Activated naive CD4-positive, alpha-beta T cell (primary cell): ENCODE results near the gene FUT8.

Experiments
- DNase-seq, 4 experiments: peaks; one replicate each; lab custom pipeline; 2025; lab: John Stamatoyannopoulos, UW

Gene FUT8

GRCh38 chr14:65495196-65495595, 82.7 kb downstream of the FUT8 start:
- DNase-seq: no peak

GRCh38 chr14:65496178-65496993, 83.9 kb downstream of the FUT8 start:
- DNase-seq: no peak

- no peak for DNase-seq
Measured at GRCh38 chr14:65499138-65499537, 86.6 kb downstream of the FUT8 start.

- DNase-seq: no peak
Measured at GRCh38 chr14:65500075-65500474, 87.5 kb downstream of the FUT8 start.

GRCh38 chr14:65501328-65501727, 88.8 kb downstream of the FUT8 start:
- DNase-seq: no peak

- DNase-seq: no peak
Measured at GRCh38 chr14:65502676-65503124, 90.2 kb downstream of the FUT8 start.

- no peak for DNase-seq
Measured at GRCh38 chr14:65503771-65504170, 91.2 kb downstream of the FUT8 start.

GRCh38 chr14:65506801-65507200, 94.3 kb downstream of the FUT8 start:
- DNase-seq: no peak

- no peak for DNase-seq
Measured at GRCh38 chr14:65509842-65510241, 97.3 kb downstream of the FUT8 start.

GRCh38 chr14:65513671-65514070, 101.1 kb downstream of the FUT8 start:
- no peak for DNase-seq

GRCh38 chr14:65517635-65518542, 105.4 kb downstream of the FUT8 start:
- DNase-seq: no peak

GRCh38 chr14:65528069-65528468, 115.5 kb downstream of the FUT8 start:
- no peak for DNase-seq

GRCh38 chr14:65531148-65531547, 118.6 kb downstream of the FUT8 start:
- DNase-seq: no peak

- DNase-seq: no peak
Measured at GRCh38 chr14:65533736-65534404, 121.3 kb downstream of the FUT8 start.

- DNase-seq: no peak
Measured at GRCh38 chr14:65536781-65537423, 124.4 kb downstream of the FUT8 start.

GRCh38 chr14:65548878-65549277, 136.3 kb downstream of the FUT8 start:
- DNase-seq: no peak

GRCh38 chr14:65549429-65549828, 136.9 kb downstream of the FUT8 start:
- DNase-seq: no peak

GRCh38 chr14:65550779-65551643, 138.5 kb downstream of the FUT8 start:
- no peak for DNase-seq

GRCh38 chr14:65552724-65553123, 140.2 kb downstream of the FUT8 start:
- no peak for DNase-seq

- no peak for DNase-seq
Measured at GRCh38 chr14:65554837-65555236, 142.3 kb downstream of the FUT8 start.

- DNase-seq: no peak
Measured at GRCh38 chr14:65555358-65555757, 142.8 kb downstream of the FUT8 start.
